Activated naive CD4-positive, alpha-beta T cell treated with anti-CD3 and anti-CD28 coated beads, Interleukin-2, amount 50 U/mL, for 72 hours (primary cell): ENCODE data around the gene CCDC9. TPM values are rescaled to one million over a fixed set of nuclear protein-coding genes. Genes with fewer than 3 reads are reported as not detected.
"Not testable (repeated sequence)": the region's sequence is repeated elsewhere in the genome, so short reads cannot be mapped to it uniquely, and the experiment has no call there.

Experiments
- ATAC-seq, 2 donors: fragments of 150-1000 bp; cut with Tn5 transposase; 2 replicates each; pipeline ENCODE4 v1.10.0; 2021; ENCODE audit warnings: mild to moderate bottlenecking in 2 of 2, moderate library complexity in 2 of 2
- DNase-seq, 2 donors: peaks; one replicate each; pipeline ENCODE4 v3.0.0; 2021 to 2022; ENCODE audit warnings: low spot score in 2 of 2
- H3K27ac Mint-ChIP-seq, 2 donors: one replicate each; pipeline ENCODE4 v1.8.0; 2022; ENCODE audit warnings: mild to moderate bottlenecking in 2 of 2, mixed read lengths in 2 of 2
- H3K36me3 Mint-ChIP-seq, 2 donors: one replicate each; pipeline ENCODE4 v1.8.0; 2022; ENCODE audit warnings: mixed read lengths in 2 of 2
- H3K9me3 Mint-ChIP-seq, 2 donors: one replicate each; pipeline ENCODE4 v1.8.0; 2022; ENCODE audit warnings: mixed read lengths in 2 of 2
- total RNA-seq, 2 donors: library from RNA; stranded (reverse); gene quantifications; one replicate each; pipeline ENCODE4 v1.2.3, GENCODE V29; 2022

The CCDC9 gene
- total RNA-seq, 2 donors from 2014 or later: 50.0 to 60.2 TPM

- DNase-seq, H3K9me3 Mint-ChIP-seq, ATAC-seq: not testable (repeated sequence)
These were observed 3.3 kb upstream of the CCDC9 start for GRCh38 chr19:47253016-47253415.

DNA sequence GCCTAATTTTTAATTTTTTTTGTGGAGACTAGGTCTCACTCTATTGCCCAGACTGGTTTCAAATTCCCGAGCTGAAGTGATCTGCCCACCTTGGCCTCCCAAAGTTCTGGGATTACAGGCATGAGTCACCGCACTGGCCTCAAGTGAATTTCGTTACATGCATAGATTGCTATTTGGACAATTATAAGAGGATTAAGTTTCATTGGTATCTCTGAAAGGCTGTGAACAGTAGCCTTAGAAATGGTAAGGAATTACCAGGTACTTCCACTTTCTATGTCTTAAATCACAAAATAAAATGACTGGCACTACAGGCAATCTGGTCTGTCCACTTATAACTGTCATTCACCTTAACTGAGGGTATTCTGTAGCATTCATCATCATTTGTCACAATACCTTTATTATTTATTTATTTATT, 2.9 kb upstream of the CCDC9 start:
- ATAC-seq: no peak

More at GRCh38 chr19:47253016-47253415, 3.3 kb upstream of the CCDC9 start:
- not testable (repeated sequence) for H3K36me3 Mint-ChIP-seq, H3K27ac Mint-ChIP-seq

DNA sequence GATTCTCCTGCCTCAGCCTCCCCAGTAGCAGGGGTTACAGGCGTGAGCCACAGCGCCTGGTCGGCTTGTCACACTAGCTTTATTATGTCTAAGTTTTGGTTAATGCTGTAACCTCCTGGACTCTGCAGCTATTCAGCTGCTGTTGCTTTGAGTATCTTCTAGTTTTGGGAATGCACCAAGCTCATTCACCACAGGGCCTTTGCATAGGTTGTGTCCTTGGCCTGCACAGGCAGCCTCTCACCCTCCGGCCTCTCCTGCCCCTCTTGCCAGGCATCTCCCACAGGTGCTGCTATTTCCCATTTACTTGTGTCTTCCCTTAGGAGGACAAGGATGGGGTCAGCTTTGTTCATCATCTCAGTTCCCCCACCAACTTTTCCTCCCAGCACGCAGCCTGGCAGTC, 2.4 kb upstream of the CCDC9 start:
- Mint-ChIP-seq H3K36me3 (peaks cover 9 to 17% of the 10 kb centered on the region in 2 donors), H3K27ac (no peak overlapping the region), H3K9me3 (no peaks in the 10 kb centered on the region)
- ATAC-seq: no peak
- DNase-seq: no peak

More for the DNA sequence above, 2.9 kb upstream of the CCDC9 start:
- DNase-seq: no peak
- Mint-ChIP-seq H3K9me3 (no peaks in the 10 kb centered on the region), H3K36me3 (peaks cover 9 to 13% of the 10 kb centered on the region in 2 donors), H3K27ac (no peak overlapping the region)

DNA sequence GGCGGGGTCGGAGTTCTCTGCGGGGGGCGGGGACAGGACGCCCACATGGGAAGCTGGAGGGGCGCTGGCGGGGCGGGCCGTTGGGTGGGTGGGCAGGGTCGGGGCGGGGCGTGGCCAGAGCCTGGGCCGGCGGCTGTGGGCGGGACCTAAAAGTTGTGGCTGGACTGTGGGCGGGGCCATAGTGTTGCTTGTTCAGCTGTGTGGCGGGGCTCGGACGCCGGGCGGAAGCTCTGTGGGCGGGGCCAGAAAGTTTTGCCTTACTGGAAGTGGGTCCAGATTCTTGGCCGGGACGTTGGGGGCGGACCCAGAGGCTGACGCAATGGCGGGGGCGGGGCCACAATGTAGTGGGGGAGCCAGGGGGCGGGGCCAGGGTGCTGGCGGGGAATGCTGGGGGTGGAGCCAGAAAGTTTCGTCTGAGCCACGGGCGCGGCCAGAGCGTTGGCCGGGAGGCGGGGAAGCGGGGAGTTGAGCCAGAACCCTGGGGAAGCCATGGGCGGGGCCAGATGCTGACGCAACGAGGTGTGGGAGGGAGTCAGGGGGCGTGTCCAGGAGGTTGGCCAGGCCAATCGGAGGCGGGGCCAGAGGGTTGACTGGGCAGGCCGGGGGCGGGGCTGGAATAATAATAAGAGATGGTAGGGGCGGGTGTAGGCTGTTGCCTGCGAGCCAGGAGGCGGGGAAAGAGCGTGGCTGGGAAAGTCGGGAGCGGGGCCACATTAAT, 527 bp downstream of the CCDC9 start:
- peaks cover 19 to 41% of the 10 kb centered on the region in 2 donors for H3K36me3 Mint-ChIP-seq
- H3K9me3 Mint-ChIP-seq: no peaks in the 10 kb centered on the region
- DNase-seq (peak; percentile 100), ATAC-seq (peak; percentile 85)
- H3K27ac Mint-ChIP-seq: peak overlapping the region; percentile 95 to 97

GRCh38 chr19:47257411-47258169, 1.3 kb downstream of the CCDC9 start:
- H3K36me3 Mint-ChIP-seq: peaks cover 19 to 41% of the 10 kb centered on the region in 2 donors
- peak overlapping the region; percentile 95 to 97 for H3K27ac Mint-ChIP-seq
- H3K9me3 Mint-ChIP-seq: no peaks in the 10 kb centered on the region
- no peak for DNase-seq
- peak; percentile 1 to 2 for ATAC-seq

- no peaks in the 10 kb centered on the region for H3K9me3 Mint-ChIP-seq
- DNase-seq (no peak), ATAC-seq (no peak)
- peak overlapping the region; percentile 95 to 97 for H3K27ac Mint-ChIP-seq
- peaks cover 19 to 41% of the 10 kb centered on the region in 2 donors for H3K36me3 Mint-ChIP-seq
These were observed 2.1 kb downstream of the CCDC9 start for GRCh38 chr19:47258434-47258833.

GRCh38 chr19:47258895-47259555, 2.7 kb downstream of the CCDC9 start:
- DNase-seq (no peak), ATAC-seq (no peak)
- H3K36me3 Mint-ChIP-seq: peaks cover 19 to 41% of the 10 kb centered on the region in 2 donors
- H3K27ac Mint-ChIP-seq: peak overlapping the region; percentile 86 to 95
- no peaks in the 10 kb centered on the region for H3K9me3 Mint-ChIP-seq

DNA sequence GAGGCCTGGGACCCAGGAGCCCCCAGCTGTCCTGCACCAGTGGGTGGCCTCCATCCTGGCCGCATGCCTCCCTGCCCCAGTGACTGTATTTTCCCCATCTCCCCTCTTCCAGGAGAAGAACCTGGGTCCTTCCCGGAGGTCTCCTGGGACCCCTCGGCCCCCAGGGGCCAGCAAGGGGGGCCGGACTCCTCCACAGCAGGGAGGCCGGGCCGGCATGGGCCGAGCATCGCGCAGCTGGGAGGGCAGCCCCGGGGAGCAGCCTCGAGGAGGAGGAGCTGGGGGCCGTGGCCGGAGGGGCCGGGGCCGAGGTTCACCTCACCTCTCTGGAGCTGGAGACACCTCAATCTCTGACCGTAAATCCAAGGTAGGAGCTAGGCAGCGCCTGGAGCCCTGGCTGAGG, 4.2 kb downstream of the CCDC9 start:
- H3K36me3 Mint-ChIP-seq: peaks cover 19 to 49% of the 10 kb centered on the region in 2 donors
- DNase-seq (no peak), ATAC-seq (no peak)
- peak overlapping the region in 1 of 2 donors; percentile 70 for H3K27ac Mint-ChIP-seq
- no peaks in the 10 kb centered on the region for H3K9me3 Mint-ChIP-seq

GRCh38 chr19:47261946-47262793, 5.8 kb downstream of the CCDC9 start:
- peaks cover 18 to 50% of the 10 kb centered on the region in 2 donors for H3K36me3 Mint-ChIP-seq
- DNase-seq, ATAC-seq, H3K9me3 Mint-ChIP-seq: not testable (repeated sequence)
- peak overlapping the region in 1 of 2 donors; percentile 44 for H3K27ac Mint-ChIP-seq

DNA sequence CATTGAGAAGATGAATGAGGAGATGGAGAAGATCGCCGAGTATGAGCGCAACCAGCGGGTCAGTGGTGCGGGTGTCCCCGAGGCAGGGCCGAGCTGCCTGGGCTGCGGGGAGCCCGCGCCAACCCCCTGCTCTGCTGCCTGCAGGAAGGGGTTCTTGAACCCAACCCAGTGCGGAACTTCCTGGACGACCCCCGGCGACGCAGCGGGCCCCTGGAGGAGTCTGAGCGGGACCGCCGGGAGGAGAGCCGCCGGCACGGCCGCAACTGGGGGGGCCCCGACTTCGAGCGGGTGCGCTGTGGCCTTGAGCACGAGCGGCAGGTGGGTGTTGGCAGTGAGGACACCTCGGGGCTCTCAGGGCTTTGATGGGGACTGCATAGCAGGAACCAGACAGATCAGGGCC, 8.3 kb downstream of the CCDC9 start:
- no peak for DNase-seq
- no peak for ATAC-seq
- H3K36me3 Mint-ChIP-seq: peaks cover 6 to 28% of the 10 kb centered on the region in 2 donors
- no peaks in the 10 kb centered on the region for H3K9me3 Mint-ChIP-seq
- no peak overlapping the region for H3K27ac Mint-ChIP-seq

DNA sequence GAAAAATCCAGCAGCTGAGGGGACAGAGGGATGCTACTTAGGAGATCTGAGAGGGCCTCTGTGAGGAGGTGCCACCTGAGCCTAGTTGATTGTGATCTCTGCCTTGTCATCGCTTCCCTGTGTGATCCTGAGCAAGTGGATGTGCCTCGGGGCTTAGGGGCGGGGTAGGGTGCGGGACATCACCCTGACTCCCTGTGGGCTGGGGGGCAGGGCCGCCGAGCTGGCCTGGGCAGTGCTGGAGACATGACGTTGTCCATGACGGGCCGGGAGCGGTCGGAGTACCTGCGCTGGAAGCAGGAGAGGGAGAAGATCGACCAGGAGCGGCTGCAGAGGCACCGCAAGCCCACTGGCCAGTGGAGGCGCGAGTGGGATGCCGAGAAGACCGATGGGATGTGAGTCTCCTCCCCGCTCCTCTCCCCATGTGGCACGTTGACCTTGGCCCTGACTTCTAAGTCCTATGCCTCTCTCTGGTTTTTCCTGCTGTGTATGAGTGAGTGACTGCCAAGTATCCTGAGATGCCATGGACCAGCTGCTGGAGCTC, 10.1 kb downstream of the CCDC9 start:
- Mint-ChIP-seq H3K27ac (peak overlapping the region in 1 of 2 donors; percentile 36), H3K36me3 (peaks cover 0 to 9% of the 10 kb centered on the region in 2 donors), H3K9me3 (no peaks in the 10 kb centered on the region)
- ATAC-seq: no peak
- DNase-seq: no peak

DNA sequence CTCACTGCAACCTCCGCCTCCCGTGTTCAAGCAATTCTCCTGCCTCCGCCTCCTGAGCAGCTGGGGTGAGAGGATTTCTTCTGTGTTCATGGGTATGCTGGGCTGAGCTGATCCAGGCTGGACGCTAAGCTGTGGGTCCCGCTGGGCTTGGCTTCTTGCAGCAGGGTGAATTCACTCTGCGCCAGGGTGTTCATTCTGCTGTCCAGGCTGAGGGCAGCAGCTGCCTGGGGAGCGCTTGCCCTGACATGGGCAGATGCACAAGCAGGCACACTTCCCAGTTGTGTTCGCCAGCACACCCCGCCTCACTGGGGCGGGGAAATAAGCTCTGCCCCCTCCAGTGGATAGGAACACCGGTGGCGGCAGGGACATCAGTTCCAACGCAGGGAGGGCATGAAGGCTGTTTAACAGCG, 11.0 kb downstream of the CCDC9 start:
- DNase-seq: no peak
- H3K27ac Mint-ChIP-seq: no peak overlapping the region
- no peak for ATAC-seq
- H3K9me3 Mint-ChIP-seq: no peaks in the 10 kb centered on the region
- peaks cover 0 to 9% of the 10 kb centered on the region in 2 donors for H3K36me3 Mint-ChIP-seq

GRCh38 chr19:47268028-47268427, 11.7 kb downstream of the CCDC9 start:
- Mint-ChIP-seq H3K36me3 (peaks cover 0 to 9% of the 10 kb centered on the region in 2 donors), H3K9me3 (no peaks in the 10 kb centered on the region), H3K27ac (peak overlapping the region in 1 of 2 donors; percentile 22)
- no peak for DNase-seq
- ATAC-seq: no peak

DNA sequence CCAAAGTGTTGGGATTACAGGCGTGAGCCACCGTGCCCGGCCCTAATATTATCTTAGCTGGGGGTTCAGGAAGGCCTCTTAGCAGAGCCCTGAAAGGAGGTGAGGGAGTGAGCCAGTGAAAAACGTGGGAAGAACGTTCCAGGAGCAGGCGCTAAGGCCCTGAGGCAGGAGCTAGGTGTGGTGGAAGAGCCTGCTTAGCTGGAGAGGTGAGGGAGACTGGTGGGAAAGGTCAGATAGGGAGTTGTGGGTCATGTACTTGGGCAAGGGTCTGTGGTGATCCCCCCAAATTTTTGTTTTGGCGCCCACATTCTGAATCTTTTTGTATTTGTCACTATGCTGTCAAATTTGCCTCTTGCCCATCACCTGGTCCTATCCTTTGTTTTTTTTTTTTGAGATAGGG, 13.3 kb downstream of the CCDC9 start:
- H3K27ac Mint-ChIP-seq: peak overlapping the region in 1 of 2 donors; percentile 94
- ATAC-seq (no peak), DNase-seq (no peak)
- H3K36me3 Mint-ChIP-seq: peaks cover 0 to 5% of the 10 kb centered on the region in 2 donors
- H3K9me3 Mint-ChIP-seq: no peaks in the 10 kb centered on the region

DNA sequence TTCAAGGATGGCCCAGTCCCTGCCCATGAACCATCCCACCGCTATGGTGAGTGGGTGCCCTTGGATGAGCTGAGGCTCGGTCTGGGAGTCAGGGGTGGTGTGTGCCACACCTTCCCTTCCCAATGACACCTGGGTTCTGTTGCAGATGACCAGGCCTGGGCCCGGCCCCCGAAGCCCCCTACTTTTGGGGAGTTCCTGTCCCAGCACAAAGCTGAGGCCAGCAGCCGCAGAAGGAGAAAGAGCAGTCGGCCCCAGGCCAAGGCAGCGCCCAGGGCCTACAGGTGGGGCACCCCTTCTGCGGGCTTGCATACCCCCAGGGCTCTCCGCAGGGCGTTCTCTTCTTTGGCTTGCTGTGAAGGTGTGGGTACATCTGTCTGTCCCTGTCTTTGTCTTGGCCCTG, 14.1 kb downstream of the CCDC9 start:
- H3K36me3 Mint-ChIP-seq: peaks cover 0 to 5% of the 10 kb centered on the region in 2 donors
- H3K9me3 Mint-ChIP-seq: no peaks in the 10 kb centered on the region

DNA sequence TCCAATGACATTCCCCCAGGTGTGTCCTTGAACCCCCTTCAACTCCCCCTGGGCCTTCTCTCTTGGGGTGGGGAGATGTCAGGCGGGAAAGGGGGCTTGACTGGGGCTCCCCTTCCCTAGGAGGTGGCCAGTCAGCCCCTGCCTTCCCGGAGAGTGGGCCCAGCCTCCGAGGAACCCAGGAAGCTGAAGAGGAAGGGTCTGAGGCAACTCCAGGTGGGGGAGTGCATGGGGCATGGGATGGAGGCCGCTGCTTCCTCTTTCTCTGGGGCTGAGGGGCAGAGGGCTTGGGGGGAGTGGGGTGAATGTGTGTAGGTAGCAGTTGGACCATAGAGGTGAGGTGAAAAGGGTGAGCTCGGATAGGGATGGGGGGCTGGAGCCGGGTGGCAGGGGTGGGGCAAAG, 15.6 kb downstream of the CCDC9 start:
- H3K27ac Mint-ChIP-seq: peak overlapping the region; percentile 50 to 98
- peaks cover 0 to 8% of the 10 kb centered on the region in 2 donors for H3K36me3 Mint-ChIP-seq
- no peak for DNase-seq
- H3K9me3 Mint-ChIP-seq: no peaks in the 10 kb centered on the region
- ATAC-seq: no peak

More for the DNA sequence above, 14.1 kb downstream of the CCDC9 start:
- no peak overlapping the region for H3K27ac Mint-ChIP-seq
- DNase-seq (no peak), ATAC-seq (no peak)
